Mesendoderm (in vitro differentiated cells): Measurements from ENCODE around the gene CFAP100. TPM values are rescaled to one million over a fixed set of nuclear protein-coding genes. Genes with fewer than 3 reads are reported as not detected.

Experiments
- DNase-seq: peaks from one replicate; pipeline ENCODE4 v3.0.0; 2013
- H2AK5ac ChIP-seq: 2 replicates; pipeline ENCODE4 v1.6.1; 2013; ENCODE audit warnings: low read length, inconsistent platforms
- H2BK120ac ChIP-seq: 2 replicates; pipeline ENCODE4 v1.6.1; 2013; ENCODE audit warnings: low read depth, mild to moderate bottlenecking, low read length, moderate library complexity, mixed read lengths
- H2BK15ac ChIP-seq: replicated peaks from 2 replicates; pipeline ENCODE4 v1.6.1; 2013; ENCODE audit warnings: low read depth, mild to moderate bottlenecking, moderate library complexity
- H2BK5ac ChIP-seq: 2 replicates; pipeline ENCODE4 v1.6.1; 2013; ENCODE audit warnings: low read length, inconsistent platforms
- H3K18ac ChIP-seq: 2 replicates; pipeline ENCODE4 v1.6.1; 2013; ENCODE audit warnings: mild to moderate bottlenecking, low read length, mixed read lengths
- H3K23ac ChIP-seq: one replicate; pipeline ENCODE4 v1.6.1; 2013; ENCODE audit warnings: low read length
- H3K27ac ChIP-seq: 2 replicates; pipeline ENCODE4 v1.5.1; 2013; ENCODE audit warnings: low read depth, mild to moderate bottlenecking, inconsistent platforms, low read length, moderate library complexity
- H3K27me3 ChIP-seq: 2 replicates; pipeline ENCODE4 v1.6.1; 2013; ENCODE audit warnings: low read length, control low read depth, mild to moderate bottlenecking, inconsistent platforms; ENCODE audit not compliant: insufficient read depth, poor library complexity
- H3K36me3 ChIP-seq: 2 replicates; pipeline ENCODE4 v1.6.1; 2013; ENCODE audit warnings: low read length, inconsistent platforms; ENCODE audit not compliant: control insufficient read depth, insufficient read depth
- H3K4ac ChIP-seq: one replicate; pipeline ENCODE4 v1.6.1; 2013; ENCODE audit warnings: low read depth, mild to moderate bottlenecking, low read length, moderate library complexity
- H3K4me1 ChIP-seq: 2 replicates; pipeline ENCODE4 v1.6.1; 2013; ENCODE audit warnings: low read depth, low read length, inconsistent platforms; ENCODE audit not compliant: control insufficient read depth
- H3K4me2 ChIP-seq: 2 replicates; pipeline ENCODE4 v1.6.1; 2013; ENCODE audit warnings: low read length
- H3K4me3 ChIP-seq: 2 replicates; pipeline ENCODE4 v1.5.1; 2013; ENCODE audit warnings: mild to moderate bottlenecking, low read length
- H3K56ac ChIP-seq: one replicate; pipeline ENCODE4 v1.6.1; 2013; ENCODE audit warnings: low read length
- H3K79me1 ChIP-seq: 2 replicates; pipeline ENCODE4 v1.6.1; 2013; ENCODE audit warnings: low read length, inconsistent platforms
- H3K79me2 ChIP-seq: 2 replicates; pipeline ENCODE4 v1.6.1; 2013; ENCODE audit warnings: mild to moderate bottlenecking, low read length; ENCODE audit not compliant: control insufficient read depth, insufficient read depth
- H3K9ac ChIP-seq: 2 replicates; pipeline ENCODE4 v1.6.1; 2013; ENCODE audit warnings: low read length, inconsistent platforms
- H4K5ac ChIP-seq: one replicate; pipeline ENCODE4 v1.6.1; 2013; ENCODE audit warnings: low read length
- H4K8ac ChIP-seq: one replicate; pipeline ENCODE4 v1.6.1; 2013; ENCODE audit warnings: low read depth, mild to moderate bottlenecking, control low read depth, low read length, moderate library complexity
- WGBS: extraction: QIAGEN DNeasy Blood & Tissue Kit; methylation state at CpG from one replicate; pipeline ENCODE4 v1.1.7; 2013; ENCODE audit warnings: low lambda C conversion rate, missing lambda C conversion rate; ENCODE audit not compliant: insufficient coverage; ENCODE audit errors: extremely low coverage; 5-methylcytosine and 5-hydroxymethylcytosine counted together
- polyA plus RNA-seq, 2 experiments: library from polyadenylated mRNA; stranded (reverse); fragments of 200-250 nt; gene quantifications; one replicate each; pipeline ENCODE4 v1.2.3, GENCODE V29; 2013

The CFAP100 gene
- polyA plus RNA-seq (2013, experiment 1 of 2): 0.37 TPM
- polyA plus RNA-seq (2013, experiment 2 of 2): 0.48 TPM

DNA sequence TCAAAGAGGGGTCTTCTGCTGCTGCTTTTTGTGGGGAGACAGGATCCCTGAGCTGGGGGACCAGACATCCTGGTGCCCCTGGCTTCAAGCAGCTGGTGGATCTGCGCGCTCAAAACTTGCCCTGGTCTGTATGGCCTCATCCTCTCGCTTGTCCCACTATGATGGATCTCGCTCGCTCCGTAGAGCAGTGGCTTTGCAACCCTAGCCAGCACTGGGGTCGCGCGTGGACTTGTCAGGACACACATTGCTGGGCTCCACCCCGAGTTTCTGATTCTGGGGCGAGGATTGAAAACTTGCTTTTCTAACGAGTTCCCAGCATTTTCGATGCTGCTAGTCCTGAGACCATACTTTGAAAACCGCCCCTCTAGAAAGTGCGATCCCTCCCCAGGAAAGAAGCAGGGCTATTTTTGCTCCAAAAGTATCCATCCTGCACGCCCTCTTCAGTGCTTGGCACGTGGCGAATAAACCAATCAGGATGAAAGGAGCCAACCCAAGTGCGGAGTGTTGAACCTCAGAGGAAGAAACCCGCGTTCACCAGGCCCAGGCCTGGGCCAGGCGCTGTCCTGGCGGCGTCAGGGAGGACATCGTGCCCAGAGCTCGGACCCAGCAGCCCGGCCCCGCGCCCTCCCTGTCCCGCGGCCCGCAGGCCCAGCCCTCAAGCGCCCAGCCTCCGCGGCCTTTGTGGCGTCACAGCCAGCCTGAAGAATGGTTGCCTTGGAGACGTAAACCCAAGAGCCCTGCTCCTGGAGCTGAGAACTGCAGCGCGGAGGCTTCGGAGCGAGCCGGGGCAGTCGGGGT, at the start of gene CFAP100:
Gene CFAP100 (plus strand): TSS at position 731 of the 798 bp plus-strand sequence. CDS start 1,092 bp downstream, outside the sequence.
- no peak within 1 kb of the TSS for H2AK5ac ChIP-seq
- H3K4me2 ChIP-seq: peak within 1 kb of the TSS; percentile 54
- no peaks in the 10 kb centered on the region for H3K79me1 ChIP-seq
- H3K27ac ChIP-seq: no peak within 1 kb of the TSS
- H4K8ac ChIP-seq: no peak within 1 kb of the TSS
- H3K18ac ChIP-seq: no peak within 1 kb of the TSS
- no peak within 1 kb of the TSS for H2BK120ac ChIP-seq
- no peaks in the 10 kb centered on the region for H3K27me3 ChIP-seq
- H3K79me2 ChIP-seq: no peaks in the 10 kb centered on the region
- WGBS: no CpG with 5 or more reads among the region's 43 CpGs
- peak within 1 kb of the TSS; percentile 43 for H3K9ac ChIP-seq
- H3K23ac ChIP-seq: no peak within 1 kb of the TSS
- H2BK15ac ChIP-seq: no peak within 1 kb of the TSS
- no peak within 1 kb of the TSS for H4K5ac ChIP-seq
- no peak within 1 kb of the TSS for H2BK5ac ChIP-seq
- no peak within 1 kb of the TSS for H3K4me3 ChIP-seq
- H3K36me3 ChIP-seq: no peaks in the 10 kb centered on the region
- DNase-seq: peak; percentile 85
- no peaks in the 10 kb centered on the region for H3K4me1 ChIP-seq
- H3K4ac ChIP-seq: no peak within 1 kb of the TSS
- H3K56ac ChIP-seq: peak within 1 kb of the TSS; percentile 76

DNA sequence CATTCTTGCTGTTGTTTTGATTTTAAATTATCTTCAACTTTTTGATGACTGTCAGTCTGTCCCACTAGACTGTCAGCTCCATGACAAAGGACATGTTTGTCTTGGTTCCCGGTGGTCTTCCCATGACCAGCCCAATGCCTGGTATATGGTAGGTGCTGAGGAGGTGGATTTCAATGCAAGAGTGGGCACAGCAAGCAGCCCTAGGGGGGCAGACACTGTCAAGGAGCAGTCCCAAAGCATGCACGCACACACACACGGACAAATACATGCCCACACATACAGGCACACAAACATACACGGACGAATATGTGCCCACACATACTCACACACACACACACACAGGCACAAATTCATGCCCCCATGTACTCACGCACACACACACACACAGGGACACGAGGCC, 49.5 kb upstream of the CFAP100 start:
- Histone ChIP-seq H4K5ac (no peak overlapping the region), H3K23ac (no peak overlapping the region), H4K8ac (no peak overlapping the region), H3K9ac (no peak overlapping the region), H2AK5ac (no peak overlapping the region), H3K79me2 (no peaks in the 10 kb centered on the region), H3K18ac (no peak overlapping the region), H3K4ac (no peak overlapping the region), H3K4me3 (no peak overlapping the region), H3K4me2 (no peak overlapping the region), H2BK5ac (no peak overlapping the region), H3K27me3 (no peaks in the 10 kb centered on the region), H3K36me3 (no peaks in the 10 kb centered on the region), H3K27ac (no peak overlapping the region), H3K4me1 (no peaks in the 10 kb centered on the region), H2BK15ac (no peak overlapping the region), H3K79me1 (no peaks in the 10 kb centered on the region), H2BK120ac (no peak overlapping the region), H3K56ac (no peak overlapping the region)
- no CpG with 5 or more reads among the region's 7 CpGs for WGBS
- DNase-seq: no peak

DNA sequence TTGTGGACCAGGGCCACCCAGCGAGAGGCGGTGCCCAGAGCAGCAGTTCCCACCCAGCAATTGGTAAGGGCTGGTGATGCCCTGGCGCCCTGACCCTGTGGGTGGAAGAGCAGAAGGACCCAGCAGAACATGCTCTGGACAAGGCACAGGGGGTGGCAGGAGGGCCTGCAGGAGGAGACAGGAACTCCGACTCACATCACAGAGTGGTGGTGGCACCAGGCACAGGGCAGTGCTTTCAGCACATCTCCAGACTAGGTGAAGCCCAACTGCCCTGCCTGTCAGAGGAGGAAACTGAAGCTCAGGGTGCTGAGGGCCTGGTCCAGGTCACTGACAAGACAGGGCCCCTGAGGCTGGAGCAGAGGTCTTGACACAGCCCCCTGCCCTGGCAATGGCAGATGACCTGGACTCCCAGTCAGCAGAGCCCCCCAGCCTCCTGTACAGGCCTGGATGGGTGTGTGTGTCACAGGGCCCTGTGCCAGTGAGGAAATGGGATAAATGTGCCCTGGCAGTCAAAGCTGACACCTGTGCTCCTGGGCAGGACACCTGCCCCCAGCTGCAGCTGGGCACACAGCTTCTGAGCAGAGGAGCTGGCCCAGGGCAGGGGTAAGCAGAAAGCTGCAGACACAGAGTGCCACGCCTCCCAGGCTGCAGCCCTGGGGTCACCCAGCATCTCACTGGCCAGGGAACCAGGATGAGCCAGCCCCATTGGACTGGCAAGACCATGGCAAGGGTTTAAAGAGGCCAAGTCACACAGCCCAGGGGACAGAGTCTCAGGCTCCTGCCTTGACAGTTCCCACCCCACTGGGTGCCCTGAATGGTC, 48.9 kb upstream of the CFAP100 start:
- no peaks in the 10 kb centered on the region for H3K36me3 ChIP-seq
- no peak overlapping the region for H3K56ac ChIP-seq
- H2BK15ac ChIP-seq: no peak overlapping the region
- H2BK120ac ChIP-seq: no peak overlapping the region
- no peak overlapping the region for H4K5ac ChIP-seq
- H3K79me1 ChIP-seq: no peaks in the 10 kb centered on the region
- DNase-seq: no peak
- H3K4me2 ChIP-seq: no peak overlapping the region
- H3K27ac ChIP-seq: no peak overlapping the region
- H2AK5ac ChIP-seq: no peak overlapping the region
- no peaks in the 10 kb centered on the region for H3K79me2 ChIP-seq
- WGBS: no CpG with 5 or more reads among the region's 5 CpGs
- no peak overlapping the region for H3K4me3 ChIP-seq
- H3K4me1 ChIP-seq: no peaks in the 10 kb centered on the region
- H2BK5ac ChIP-seq: no peak overlapping the region
- no peak overlapping the region for H3K23ac ChIP-seq
- H4K8ac ChIP-seq: no peak overlapping the region
- no peak overlapping the region for H3K18ac ChIP-seq
- no peak overlapping the region for H3K4ac ChIP-seq
- no peak overlapping the region for H3K9ac ChIP-seq
- H3K27me3 ChIP-seq: no peaks in the 10 kb centered on the region

DNA sequence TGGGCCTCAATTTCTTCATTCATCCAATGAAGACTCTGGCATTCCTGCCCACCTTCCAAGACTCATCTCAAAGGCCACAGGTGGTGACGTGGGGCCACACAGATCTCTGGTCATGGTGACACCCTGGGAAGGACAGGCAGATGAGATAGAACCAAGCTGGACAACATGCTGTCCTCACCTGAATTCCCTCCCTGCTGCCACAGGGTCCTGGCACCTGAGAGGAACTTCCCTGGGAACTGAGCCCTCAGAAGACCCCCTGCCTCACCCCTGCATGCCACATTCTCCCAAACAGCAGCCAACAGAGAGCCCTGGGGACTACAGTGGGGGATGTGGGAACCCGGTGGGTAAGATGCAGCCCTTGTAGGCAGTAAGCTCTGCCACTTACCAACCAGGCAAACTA, 48.2 kb upstream of the CFAP100 start:
- no CpG with 5 or more reads among the region's 2 CpGs for WGBS
- H3K27me3 ChIP-seq: no peaks in the 10 kb centered on the region
- no peak overlapping the region for H3K18ac ChIP-seq
- no peak overlapping the region for H4K5ac ChIP-seq
- H3K27ac ChIP-seq: no peak overlapping the region
- H3K4me3 ChIP-seq: no peak overlapping the region
- no peak overlapping the region for H4K8ac ChIP-seq
- H3K23ac ChIP-seq: no peak overlapping the region
- H3K9ac ChIP-seq: no peak overlapping the region
- H3K4me2 ChIP-seq: no peak overlapping the region
- no peak overlapping the region for H3K56ac ChIP-seq
- H2BK120ac ChIP-seq: no peak overlapping the region
- no peak overlapping the region for H2AK5ac ChIP-seq
- no peak overlapping the region for H3K4ac ChIP-seq
- no peak overlapping the region for H2BK5ac ChIP-seq
- no peak overlapping the region for H2BK15ac ChIP-seq
- no peaks in the 10 kb centered on the region for H3K79me1 ChIP-seq
- no peak for DNase-seq
- no peaks in the 10 kb centered on the region for H3K79me2 ChIP-seq
- H3K36me3 ChIP-seq: no peaks in the 10 kb centered on the region
- no peaks in the 10 kb centered on the region for H3K4me1 ChIP-seq

DNA sequence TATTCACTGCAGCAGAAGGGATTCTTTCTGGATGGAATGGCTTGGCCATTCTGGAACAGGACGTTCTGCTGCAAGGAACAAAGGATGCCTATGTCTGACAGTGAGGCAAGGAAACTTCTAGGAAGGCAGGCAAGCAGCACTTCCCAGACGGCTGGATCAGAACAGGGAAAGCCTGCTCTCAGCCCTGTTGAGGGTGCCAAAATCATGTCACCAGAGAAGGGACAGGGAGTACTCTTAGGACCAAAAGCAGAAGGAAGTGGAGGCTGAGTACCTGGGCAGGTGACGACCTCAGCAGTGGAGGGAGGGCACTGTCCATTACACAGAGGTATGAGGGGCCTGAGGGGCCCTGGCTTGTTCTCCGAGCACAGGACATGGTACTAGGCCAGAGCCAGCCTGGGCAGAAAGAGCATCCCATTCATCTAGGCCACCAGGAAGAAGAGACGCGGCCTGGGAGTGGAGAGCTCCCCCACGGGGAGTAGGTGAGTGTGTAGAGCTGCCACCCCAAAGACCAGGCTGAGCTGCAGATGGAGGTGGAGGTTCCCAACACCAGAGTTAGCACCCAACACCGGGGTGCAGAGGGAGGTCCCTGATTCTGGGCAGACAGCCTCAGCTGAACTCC, 47.1 kb upstream of the CFAP100 start:
- H2BK120ac ChIP-seq: no peak overlapping the region
- WGBS: no CpG with 5 or more reads among the region's 8 CpGs
- no peak overlapping the region for H3K4me3 ChIP-seq
- no peaks in the 10 kb centered on the region for H3K4me1 ChIP-seq
- H3K4ac ChIP-seq: no peak overlapping the region
- no peaks in the 10 kb centered on the region for H3K79me2 ChIP-seq
- H3K4me2 ChIP-seq: no peak overlapping the region
- H3K27me3 ChIP-seq: no peaks in the 10 kb centered on the region
- DNase-seq: no peak
- H2BK5ac ChIP-seq: no peak overlapping the region
- no peak overlapping the region for H4K8ac ChIP-seq
- no peak overlapping the region for H4K5ac ChIP-seq
- H3K9ac ChIP-seq: no peak overlapping the region
- H3K79me1 ChIP-seq: no peaks in the 10 kb centered on the region
- no peak overlapping the region for H3K18ac ChIP-seq
- no peak overlapping the region for H3K27ac ChIP-seq
- no peak overlapping the region for H3K23ac ChIP-seq
- H3K36me3 ChIP-seq: no peaks in the 10 kb centered on the region
- no peak overlapping the region for H3K56ac ChIP-seq
- no peak overlapping the region for H2BK15ac ChIP-seq
- H2AK5ac ChIP-seq: no peak overlapping the region
